GM11168 (cell line): ENCODE measurements around the gene WRAP73.

Experiments
- in situ Hi-C: fragments of 300-500 bp; cut with MboI; formaldehyde crosslinking; loops from one replicate; pipeline ENCODE4 v1.12.0; 2022; ENCODE audit warnings: low sequenced_read_pairs; ENCODE audit not compliant: unreplicated experiment

Gene WRAP73

GRCh38 chr1:3683197-3683596 lies 33.3 kb upstream of the WRAP73 start:
- in situ Hi-C loops: no loop called here

GRCh38 chr1:3681898-3682806 lies 32.2 kb upstream of the WRAP73 start:
- in situ Hi-C loops: no loop called here

- in situ Hi-C loops: no loop called here
Observed at GRCh38 chr1:3681231-3681897, 31.5 kb upstream of the WRAP73 start.

GRCh38 chr1:3680488-3681230 lies 30.8 kb upstream of the WRAP73 start:
- in situ Hi-C loops: no loop called here

- in situ Hi-C loops: no loop called here
Observed at GRCh38 chr1:3679799-3680453, 30.0 kb upstream of the WRAP73 start.

GRCh38 chr1:3679098-3679555 lies 29.2 kb upstream of the WRAP73 start:
- in situ Hi-C loops: no loop called here

- in situ Hi-C loops: no loop called here
Observed at GRCh38 chr1:3678361-3679097, 28.6 kb upstream of the WRAP73 start.

GRCh38 chr1:3677484-3677883 lies 27.6 kb upstream of the WRAP73 start:
- in situ Hi-C loops: no loop called here

- in situ Hi-C loops: no loop called here
Observed at GRCh38 chr1:3676581-3677470, 26.9 kb upstream of the WRAP73 start.

GRCh38 chr1:3675436-3675835 lies 25.5 kb upstream of the WRAP73 start:
- in situ Hi-C loops: no loop called here

- in situ Hi-C loops: no loop called here
Observed at GRCh38 chr1:3674100-3675094, 24.5 kb upstream of the WRAP73 start.

- in situ Hi-C loops: no loop called here
Observed at GRCh38 chr1:3673381-3674099, 23.6 kb upstream of the WRAP73 start.

- in situ Hi-C loops: no loop called here
Observed at GRCh38 chr1:3672971-3673361, 23.1 kb upstream of the WRAP73 start.

GRCh38 chr1:3672231-3672970 lies 22.5 kb upstream of the WRAP73 start:
- in situ Hi-C loops: no loop called here

GRCh38 chr1:3671371-3672180 lies 21.7 kb upstream of the WRAP73 start:
- in situ Hi-C loops: no loop called here
